Measurements from ENCODE around the gene GLRX. TPM values are rescaled to one million over a fixed set of nuclear protein-coding genes. Genes with fewer than 3 reads are reported as not detected.

GLRX gene
- total and polyA plus RNA-seq, 2 of the 13 experiments (the other 11 are each of a cell fraction or from before 2014, with no cell fraction given) = 63.8 to 499 TPM

- no peak for TF ChIP-seq KIAA2018 (CRISPR knock-in tag; IDR thresholded peaks at IDR 0.05; ENCODE audit: borderline replicate concordance)
- peak; percentile 45; the same call in 1 of the 2 replicates for TF ChIP-seq ZNF609 (CRISPR knock-in tag; IDR thresholded peaks at IDR 0.05; ENCODE audit: borderline replicate concordance)
- TF ChIP-seq ZFP36L1 (CRISPR knock-in tag; IDR thresholded peaks at IDR 0.05) = peak; percentile 37; the same call in 1 of the 2 replicates
- TF ChIP-seq NKX3-1 (CRISPR knock-in tag; IDR thresholded peaks at IDR 0.05) = no peak; the same call in 1 of the 2 replicates
- no peak for TF ChIP-seq MED13 (CRISPR knock-in tag; IDR thresholded peaks at IDR 0.05)
- no peak for TF ChIP-seq ZNF230 (CRISPR knock-in tag; IDR thresholded peaks at IDR 0.05)
- no peak for TF ChIP-seq SMARCE1 (IDR thresholded peaks at IDR 0.05; ENCODE audit: borderline replicate concordance)
- no peak for TF ChIP-seq ZSCAN12 (CRISPR knock-in tag; IDR thresholded peaks at IDR 0.05)
- no peak for TF ChIP-seq ZNF18 (CRISPR knock-in tag; IDR thresholded peaks at IDR 0.05; ENCODE audit: insufficient replicate concordance)
Measured at GRCh38 chr5:95823738-95824609, 1.4 kb upstream of the GLRX start (continued).

Data from HepG2 (cell line).